ENCODE measurements around the gene IFT172.

- TF ChIP-seq CTCF (conservative IDR thresholded peaks at IDR 0.05; ENCODE audit: low read depth in 2 of 2) (no peak), EZH2phosphoT487 (IDR thresholded peaks at IDR 0.05; ENCODE audit: unreplicated experiment) (no peak), POLR2AphosphoS5 (IDR thresholded peaks at IDR 0.05; ENCODE audit: low read depth) (no peak), REST (IDR thresholded peaks at IDR 0.05; ENCODE audit: unreplicated experiment) (no peak), EZH2 (IDR thresholded peaks at IDR 0.05; ENCODE audit: low read depth, unreplicated experiment) (no peak), CREB1 (CRISPR knock-in tag; IDR thresholded peaks at IDR 0.05; ENCODE audit: low read depth) (no peak), ZNF462 (CRISPR knock-in tag; IDR thresholded peaks at IDR 0.05) (no peak), STAT1 (IDR thresholded peaks at IDR 0.05; ENCODE audit: unreplicated experiment) (no peak), ZNF331 (CRISPR knock-in tag; IDR thresholded peaks at IDR 0.05; ENCODE audit: low read depth) (no peak), ZNF114 (CRISPR knock-in tag; IDR thresholded peaks at IDR 0.05) (no peak), JUNB (IDR thresholded peaks at IDR 0.05; ENCODE audit: unreplicated experiment) (no peak), NANOG (IDR thresholded peaks at IDR 0.05; ENCODE audit: borderline replicate concordance) (no peak)
Measured at GRCh38 chr2:27502142-27502541, 12.6 kb upstream of the IFT172 start.
